Mucosa of rectum (tissue), 2 donors: ENCODE measurements around the gene SSC5D.

ENCODE experiments used
- H3K27ac ChIP-seq, 2 donors: one replicate each; pipeline ENCODE4 v1.7.0; 2013; ENCODE audit warnings: inconsistent platforms in 2 of 2, low read depth in 2 of 2, low read length in 2 of 2
- H3K27me3 ChIP-seq, 2 donors: one replicate each; pipeline ENCODE4 v1.7.0; 2013; ENCODE audit warnings: low read length in 2 of 2; ENCODE audit not compliant: control insufficient read depth in 2 of 2, insufficient read depth in 2 of 2
- H3K36me3 ChIP-seq, 2 donors: one replicate each; pipeline ENCODE4 v1.7.0; 2013; ENCODE audit warnings: low read length in 2 of 2; ENCODE audit not compliant: control insufficient read depth in 2 of 2, insufficient read depth in 2 of 2
- H3K4me1 ChIP-seq, 2 donors: one replicate each; pipeline ENCODE4 v1.7.0; 2013; ENCODE audit warnings: low read length in 2 of 2, mild to moderate bottlenecking in 1 of 2; ENCODE audit not compliant: control insufficient read depth in 2 of 2, insufficient read depth in 2 of 2
- H3K4me3 ChIP-seq, 2 donors: one replicate each; pipeline ENCODE4 v1.7.0; 2013; ENCODE audit warnings: low read length in 2 of 2
- H3K9ac ChIP-seq, 2 donors: one replicate each; pipeline ENCODE4 v1.7.0; 2013; ENCODE audit warnings: low read length in 2 of 2, low read depth in 1 of 2, mild to moderate bottlenecking in 1 of 2
- H3K9me3 ChIP-seq, 2 donors: one replicate each; pipeline ENCODE4 v1.7.0; 2013; ENCODE audit warnings: low read length in 2 of 2; ENCODE audit not compliant: control insufficient read depth in 2 of 2
- donor health status: healthy.
- donor health status: Normal muscosa, but diverticular disease.

Gene SSC5D

GRCh38 chr19:55563261-55563690, 75.0 kb downstream of the SSC5D start:
- H3K9me3 ChIP-seq, result peaks cover 0 to 2% of the 10 kb centered on the region in 2 donors
- H3K27ac ChIP-seq, result no peak overlapping the region
- no peaks in the 10 kb centered on the region for H3K36me3 ChIP-seq
- peaks cover 0 to 7% of the 10 kb centered on the region in 2 donors for H3K4me1 ChIP-seq
- no peak overlapping the region for H3K4me3 ChIP-seq
- peak overlapping the region in 1 of 2 donors; percentile 26 for H3K9ac ChIP-seq
- peaks cover 0 to 4% of the 10 kb centered on the region in 2 donors for H3K27me3 ChIP-seq

DNA sequence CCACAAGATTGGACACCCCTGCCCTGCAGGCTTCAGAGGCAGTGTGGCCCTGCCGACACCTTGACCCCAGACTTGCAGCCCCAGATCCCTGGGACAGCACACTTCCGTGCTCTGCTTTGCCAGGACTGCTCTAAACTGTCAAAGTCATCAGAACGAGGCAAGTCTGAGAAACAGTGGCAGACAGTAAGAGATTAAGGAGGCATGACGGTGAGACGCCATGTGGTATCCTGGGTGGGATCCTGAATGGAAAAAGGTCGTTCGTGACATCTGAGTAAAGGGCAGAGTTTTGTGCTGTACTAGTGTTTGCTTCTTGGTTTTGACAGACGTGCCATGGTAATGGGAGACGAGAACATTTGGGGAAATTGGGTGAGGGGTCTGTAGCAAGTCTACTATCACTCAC, 78.6 kb downstream of the SSC5D start:
- Histone ChIP-seq H3K9me3 (no peaks in the 10 kb centered on the region), H3K9ac (no peak overlapping the region), H3K4me1 (peaks cover 0 to 7% of the 10 kb centered on the region in 2 donors), H3K36me3 (no peaks in the 10 kb centered on the region), H3K27me3 (no peaks in the 10 kb centered on the region), H3K27ac (no peak overlapping the region), H3K4me3 (no peak overlapping the region)

GRCh38 chr19:55567708-55568328, 79.6 kb downstream of the SSC5D start:
- Histone ChIP-seq H3K9me3 (no peaks in the 10 kb centered on the region), H3K9ac (no peak overlapping the region), H3K27ac (no peak overlapping the region), H3K27me3 (no peaks in the 10 kb centered on the region), H3K4me1 (peaks cover 0 to 7% of the 10 kb centered on the region in 2 donors), H3K4me3 (no peak overlapping the region), H3K36me3 (no peaks in the 10 kb centered on the region)
